ENCODE data around the gene MEGF8. TPM values are rescaled to one million over a fixed set of nuclear protein-coding genes. Genes with fewer than 3 reads are reported as not detected.

Gene MEGF8
- total RNA-seq, 1 experiment from 2014 or later = 7.8 TPM

DNA sequence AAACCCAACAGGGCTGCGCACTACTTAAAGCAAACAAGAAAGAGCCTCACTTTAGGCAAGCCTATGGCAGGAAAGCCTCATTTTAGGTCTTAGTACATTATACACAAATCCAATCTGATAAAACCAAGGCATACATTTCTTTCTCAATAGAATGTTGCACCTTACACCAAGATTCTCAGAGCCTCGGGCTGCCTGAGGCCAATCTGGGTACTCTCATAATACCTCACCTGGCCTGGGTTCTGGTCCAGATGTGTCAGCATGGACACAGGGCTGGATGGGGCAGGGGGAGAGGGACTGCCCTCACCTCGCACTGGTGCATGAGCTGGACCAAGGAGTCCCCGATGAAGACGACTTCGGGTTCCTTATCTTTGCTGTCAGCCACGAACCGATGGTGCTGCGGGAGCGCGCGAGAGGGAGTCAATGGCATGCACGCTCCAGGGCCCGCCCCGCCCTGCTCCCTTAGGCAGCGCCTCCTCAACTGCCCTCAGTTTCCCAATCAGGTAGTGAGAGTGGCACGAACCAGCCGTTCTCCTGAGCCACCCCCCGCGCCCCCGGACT is 23.7 kb upstream of the MEGF8 start, which contains the start of gene PRR19:
Gene PRR19 (plus strand): TSS at position 487 of the 558 bp plus-strand sequence. CDS start 7,453 bp downstream, outside the sequence.
- no peak for DNase-seq (ENCODE audit: extremely low read depth, low read depth)

DNA sequence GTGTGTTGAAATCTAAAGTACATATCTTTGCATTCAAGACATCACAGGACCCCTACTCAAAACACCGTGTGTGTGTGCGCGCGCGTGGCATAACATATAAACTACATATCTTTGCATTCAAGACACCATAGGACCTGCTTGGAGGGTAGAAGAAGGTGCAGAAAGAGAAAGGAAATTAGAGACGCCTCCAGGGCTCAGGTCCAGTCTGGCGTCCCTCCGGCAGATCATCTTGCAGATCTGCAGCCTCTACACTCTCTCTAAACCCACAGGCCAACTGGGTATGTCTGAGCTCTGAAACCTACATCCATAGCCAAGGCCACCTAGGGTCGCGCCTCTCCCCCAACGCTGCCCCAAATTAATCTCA is 22.4 kb upstream of the MEGF8 start:
- no peak for DNase-seq (ENCODE audit: extremely low read depth, low read depth)

DNA sequence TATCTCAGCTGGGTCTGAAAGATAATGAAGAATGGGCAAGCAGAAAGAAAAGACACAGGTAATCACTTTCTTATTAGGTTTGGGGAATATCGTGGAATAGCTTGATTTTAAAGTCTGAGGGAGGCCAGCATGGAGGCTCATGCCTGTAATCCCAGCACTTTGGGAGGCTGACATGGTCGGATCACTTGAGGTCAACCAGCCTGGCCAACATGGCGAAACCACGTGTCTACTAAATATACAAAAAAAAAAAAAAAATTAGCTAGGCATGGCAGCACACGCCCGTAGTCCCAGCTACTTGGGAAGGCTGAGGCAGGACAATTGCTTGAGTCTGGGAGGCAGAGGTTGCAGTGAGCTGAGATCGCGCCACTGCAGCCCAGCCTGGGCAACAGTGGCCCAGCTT is 21.6 kb upstream of the MEGF8 start:
- DNase-seq (ENCODE audit: extremely low read depth, low read depth) = no peak

DNA sequence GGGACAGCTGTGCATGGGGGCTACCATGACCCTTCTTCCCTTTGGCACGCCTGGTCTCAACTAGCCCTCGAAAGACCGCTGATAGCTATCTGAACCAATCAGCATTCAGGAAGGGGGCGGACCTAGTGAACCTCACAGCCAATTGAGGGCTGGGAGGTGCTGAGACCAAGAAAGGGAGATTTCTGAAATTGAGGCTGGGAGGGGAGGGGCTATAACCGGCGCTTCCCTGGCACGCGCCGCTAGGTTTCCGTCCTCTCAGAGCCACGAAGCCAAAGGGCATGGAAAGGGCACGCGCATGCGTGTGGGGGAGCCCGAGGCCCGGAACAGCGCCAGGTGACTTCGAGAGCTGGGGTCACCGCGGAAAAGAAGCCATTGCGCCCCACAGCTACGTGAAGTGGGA is 18.8 kb upstream of the MEGF8 start:
- DNase-seq (ENCODE audit: extremely low read depth, low read depth) = no peak

DNA sequence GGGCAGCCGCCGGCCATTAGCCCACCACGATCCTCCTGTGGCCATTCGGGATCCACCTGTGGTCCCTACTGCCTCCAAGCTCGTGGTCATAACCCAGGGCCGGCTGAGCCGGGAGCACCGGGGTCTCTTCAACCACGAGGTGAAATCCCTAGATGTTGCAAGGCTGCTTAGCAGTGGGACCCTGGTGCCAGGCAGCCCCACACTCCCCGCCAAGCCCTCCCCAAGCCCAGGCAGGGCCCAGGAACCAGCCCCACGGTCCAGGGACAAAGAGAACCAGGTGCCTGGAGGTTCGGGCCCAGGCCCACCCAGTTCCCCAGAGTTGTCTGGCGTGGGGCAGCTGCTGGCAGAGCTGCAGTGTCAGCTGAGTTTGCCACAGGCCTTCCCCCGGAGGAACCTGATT is 15.7 kb upstream of the MEGF8 start:
- no peak for DNase-seq (ENCODE audit: extremely low read depth, low read depth)

DNA sequence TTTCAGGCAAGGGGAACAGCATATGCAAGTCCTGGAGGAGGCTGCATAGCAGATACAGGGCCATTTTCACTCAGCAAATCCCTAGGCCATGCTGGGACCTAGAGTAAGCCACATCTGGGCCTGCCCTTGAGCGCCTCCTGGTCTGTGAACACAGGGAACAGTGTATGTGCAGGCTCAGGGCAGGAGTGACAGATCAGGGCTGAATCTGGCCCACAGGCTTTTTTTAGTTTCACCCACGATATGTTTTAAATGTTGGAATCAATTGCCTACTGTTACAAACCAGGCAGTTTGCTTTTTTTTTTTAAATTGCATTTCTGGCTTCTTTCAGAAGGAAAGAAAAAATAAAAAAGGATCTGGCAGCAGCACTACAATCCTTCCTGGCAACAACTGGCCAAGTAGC is 13.8 kb upstream of the MEGF8 start:
- DNase-seq (ENCODE audit: extremely low read depth, low read depth) = no peak

DNA sequence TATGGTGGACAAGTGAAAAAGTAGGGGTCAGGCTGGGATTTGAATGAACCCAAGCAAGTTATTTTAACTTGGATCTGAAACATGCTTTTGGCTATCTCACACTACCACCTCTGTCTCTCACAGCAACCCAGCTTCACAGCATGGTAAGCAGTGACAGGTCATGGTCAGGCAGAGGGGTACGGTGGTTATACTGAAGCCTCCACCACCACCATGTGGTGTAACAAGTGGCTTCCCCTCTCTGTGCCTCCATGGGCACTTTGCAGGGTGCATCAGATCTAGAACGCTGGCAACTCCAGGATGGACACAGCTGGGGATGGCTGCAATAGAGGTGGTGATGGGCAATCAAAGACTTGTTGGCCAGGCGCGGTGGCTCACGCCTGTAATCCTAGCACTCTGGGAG is 13.1 kb upstream of the MEGF8 start:
- no peak for DNase-seq (ENCODE audit: extremely low read depth, low read depth)

DNA sequence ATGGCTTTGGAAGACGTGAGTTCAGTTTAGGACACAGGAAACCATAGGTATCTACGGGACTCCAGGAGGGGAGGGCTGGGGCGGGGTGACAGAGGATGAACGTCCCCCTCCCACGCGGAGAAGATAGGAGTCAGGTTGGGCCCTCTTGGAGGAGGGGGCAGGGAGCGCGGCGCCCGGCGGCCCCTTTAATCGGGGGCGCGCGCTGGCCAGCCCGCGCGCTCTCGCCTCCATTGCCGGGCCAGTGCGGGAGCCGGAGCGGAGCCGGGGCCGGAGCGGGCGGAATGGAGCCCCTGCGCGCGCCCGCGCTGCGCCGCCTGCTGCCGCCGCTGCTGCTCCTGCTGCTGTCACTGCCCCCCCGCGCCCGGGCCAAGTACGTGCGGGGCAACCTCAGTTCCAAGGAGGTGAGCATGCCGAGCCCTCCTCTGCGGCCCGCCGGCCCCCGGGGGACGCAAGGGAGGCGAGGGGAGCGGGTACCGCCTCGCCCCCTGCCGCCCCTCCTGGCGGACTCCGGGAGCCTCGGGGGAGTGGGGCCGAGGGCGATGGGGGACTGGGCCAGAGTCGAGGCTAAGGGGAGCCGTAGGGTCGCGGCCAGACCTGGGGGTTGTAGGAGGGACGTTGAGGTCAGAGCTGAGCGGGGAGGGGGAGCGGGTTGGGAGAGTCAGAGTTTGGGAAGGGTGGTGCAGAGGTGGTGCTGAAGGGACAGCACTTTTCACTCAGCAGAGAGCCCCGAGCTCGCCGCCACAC is 12.2 kb upstream of the MEGF8 start, which contains the start of gene TMEM145:
Gene TMEM145 (plus strand): TSS at position 214 of the 744 bp plus-strand sequence. CDS start 68 bp downstream, at position 282.
- DNase-seq (ENCODE audit: extremely low read depth, low read depth) = no peak

DNA sequence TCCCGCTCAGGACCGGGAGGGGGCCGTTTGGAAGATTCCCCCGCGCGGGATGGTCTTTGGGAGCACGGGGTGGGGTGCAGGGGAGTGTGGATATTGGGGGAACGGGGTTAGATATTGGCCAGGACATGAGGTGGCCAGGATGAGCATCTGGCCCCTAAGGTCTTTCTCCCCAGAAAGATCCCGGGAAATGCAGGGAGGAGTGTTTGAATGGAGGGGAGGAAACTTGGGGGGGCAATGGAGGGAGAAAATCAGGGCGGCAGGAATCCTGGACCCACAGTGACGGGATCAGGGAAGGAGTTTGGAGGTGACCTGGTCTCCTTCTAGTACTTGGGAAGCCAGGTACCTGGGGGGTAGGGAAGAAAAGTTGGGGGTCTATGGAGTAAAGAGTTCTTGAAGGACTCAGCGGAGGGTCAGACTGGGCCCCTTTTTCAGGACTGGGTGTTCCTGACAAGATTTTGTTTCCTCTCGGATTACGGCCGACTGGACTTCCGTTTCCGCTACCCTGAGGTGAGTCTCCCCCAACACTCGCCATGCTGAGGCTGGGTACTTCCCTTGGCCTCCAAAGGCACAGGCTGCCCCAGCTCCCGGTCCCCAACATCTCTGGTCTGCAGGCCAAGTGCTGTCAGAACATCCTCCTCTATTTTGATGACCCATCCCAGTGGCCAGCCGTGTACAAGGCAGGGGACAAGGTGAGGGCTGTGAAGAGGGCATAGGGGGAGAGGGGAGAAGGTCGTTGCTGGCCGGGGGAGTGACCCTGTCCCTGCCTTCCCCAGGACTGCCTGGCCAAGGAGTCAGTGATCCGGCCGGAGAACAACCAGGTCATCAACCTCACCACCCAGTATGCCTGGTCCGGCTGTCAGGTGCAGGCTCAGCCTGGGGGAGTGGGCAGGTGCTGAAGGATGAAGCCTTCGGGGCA is 11.3 kb upstream of the MEGF8 start:
- no peak for DNase-seq (ENCODE audit: extremely low read depth, low read depth)

DNA sequence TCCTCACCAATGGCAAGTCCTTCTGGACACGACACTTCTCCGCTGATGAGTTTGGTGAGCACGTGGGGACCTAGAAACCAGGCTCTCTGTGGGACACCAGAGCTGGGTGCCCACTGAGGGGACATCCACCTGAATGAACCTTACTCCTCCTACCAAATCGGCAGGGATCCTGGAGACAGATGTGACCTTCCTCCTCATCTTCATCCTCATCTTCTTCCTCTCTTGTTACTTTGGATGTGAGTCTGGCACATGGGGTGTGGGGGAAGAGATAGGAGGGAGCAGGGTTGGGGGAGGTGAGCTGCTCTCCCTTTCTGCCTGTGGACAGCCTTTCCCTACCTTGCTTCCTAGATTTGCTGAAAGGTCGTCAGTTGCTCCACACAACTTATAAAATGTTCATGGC is 10.4 kb upstream of the MEGF8 start:
- DNase-seq (ENCODE audit: extremely low read depth, low read depth) = no peak

DNA sequence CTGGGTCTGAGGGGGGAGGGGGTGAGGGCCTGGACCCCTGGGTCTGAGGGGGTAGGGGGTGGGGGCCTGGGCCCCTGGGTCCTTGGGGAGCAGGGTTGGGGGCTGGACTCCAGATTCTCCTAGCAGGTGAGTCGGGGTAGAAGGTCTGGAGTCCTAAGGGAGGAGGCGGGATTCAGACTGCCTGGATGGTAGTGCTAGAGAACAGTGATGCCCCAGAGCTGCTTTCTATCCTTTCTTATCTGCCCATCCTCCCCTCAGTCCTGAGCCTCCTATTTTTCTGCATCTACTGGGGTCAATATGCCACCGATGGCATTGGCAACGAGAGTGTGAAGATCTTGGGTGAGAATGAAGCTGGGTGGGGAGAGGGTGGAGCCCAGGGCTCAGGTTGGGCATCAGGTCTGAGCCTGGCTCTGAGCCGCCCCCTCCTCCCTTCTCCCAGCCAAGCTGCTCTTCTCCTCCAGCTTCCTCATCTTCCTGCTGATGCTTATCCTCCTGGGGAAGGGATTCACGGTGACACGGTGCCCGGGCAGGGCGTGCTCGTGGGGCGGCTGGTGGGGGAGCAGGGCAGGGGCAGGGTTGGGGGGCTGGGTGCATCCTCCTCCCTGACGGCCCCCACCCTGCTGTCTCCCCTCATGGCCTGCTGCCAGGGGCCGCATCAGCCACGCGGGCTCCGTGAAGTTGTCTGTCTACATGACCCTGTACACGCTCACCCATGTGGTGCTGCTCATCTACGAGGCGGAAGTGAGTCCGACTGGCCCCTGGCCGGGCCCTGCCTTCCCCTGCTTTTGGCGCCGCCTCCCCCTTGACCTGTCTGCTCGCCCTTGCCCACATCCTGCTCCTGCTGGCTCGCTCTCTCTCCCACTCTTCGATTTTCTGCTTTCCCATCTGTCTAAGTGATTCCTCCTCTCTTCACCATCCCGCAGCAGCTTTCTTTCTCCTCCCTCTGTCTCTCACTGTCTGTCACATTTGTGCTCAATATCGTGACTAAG is 8.9 kb upstream of the MEGF8 start:
- no peak for DNase-seq (ENCODE audit: extremely low read depth, low read depth)

DNA sequence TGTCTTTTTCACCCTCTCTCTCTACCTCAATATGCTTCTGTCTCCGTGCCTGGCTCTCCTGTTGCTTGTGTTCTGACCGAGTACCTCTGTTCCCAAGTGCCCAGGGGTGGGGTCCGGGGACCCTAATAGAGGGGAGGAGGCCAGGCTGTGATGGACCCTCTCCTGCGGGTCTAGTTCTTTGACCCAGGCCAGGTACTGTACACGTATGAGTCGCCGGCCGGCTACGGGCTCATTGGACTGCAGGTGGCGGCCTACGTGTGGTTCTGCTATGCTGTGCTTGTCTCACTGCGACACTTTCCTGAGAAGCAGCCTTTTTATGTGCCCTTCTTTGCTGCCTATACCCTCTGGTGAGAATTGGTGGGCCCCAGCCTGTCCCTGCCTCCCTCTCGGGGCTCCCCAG is 7.9 kb upstream of the MEGF8 start:
- DNase-seq (ENCODE audit: extremely low read depth, low read depth) = no peak

DNA sequence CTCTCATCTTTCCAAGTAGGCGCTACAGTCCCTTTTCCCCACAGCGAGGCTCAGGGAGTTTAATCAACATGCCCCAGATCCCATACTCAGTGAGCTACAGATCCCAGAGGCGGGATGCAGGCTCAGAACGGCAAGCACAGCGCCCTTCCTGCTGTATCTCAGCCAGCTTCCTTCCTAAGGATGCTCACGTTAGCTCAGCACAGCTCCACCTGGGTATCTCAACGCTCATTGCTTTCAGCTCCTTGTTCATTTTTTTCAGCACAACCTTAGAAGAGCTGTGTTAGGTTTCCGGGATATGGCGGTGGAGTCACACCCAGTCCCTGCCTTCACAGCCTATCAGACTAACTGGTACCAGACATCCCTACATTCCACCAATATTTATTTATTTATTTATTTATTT is 3.1 kb upstream of the MEGF8 start:
- DNase-seq (ENCODE audit: extremely low read depth, low read depth) = no peak

DNA sequence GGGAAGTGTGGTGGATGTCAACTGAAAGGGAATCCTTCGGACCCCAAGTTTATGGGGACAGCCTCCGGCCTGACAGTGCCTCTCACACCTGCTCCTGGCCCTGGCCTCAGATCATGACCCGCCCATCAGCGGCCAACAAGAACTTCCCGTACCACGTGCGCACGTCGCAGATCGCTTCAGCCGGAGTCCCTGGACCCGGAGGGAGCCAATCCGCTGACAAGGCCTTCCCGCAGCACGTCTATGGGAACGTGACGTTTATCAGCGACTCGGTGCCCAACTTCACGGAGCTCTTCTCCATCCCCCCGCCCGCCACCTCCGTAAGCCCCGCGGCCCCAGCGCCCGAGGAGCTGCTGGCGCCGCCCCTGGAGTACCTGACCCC is 2.0 kb upstream of the MEGF8 start:
- DNase-seq (ENCODE audit: extremely low read depth, low read depth) = no peak

DNA sequence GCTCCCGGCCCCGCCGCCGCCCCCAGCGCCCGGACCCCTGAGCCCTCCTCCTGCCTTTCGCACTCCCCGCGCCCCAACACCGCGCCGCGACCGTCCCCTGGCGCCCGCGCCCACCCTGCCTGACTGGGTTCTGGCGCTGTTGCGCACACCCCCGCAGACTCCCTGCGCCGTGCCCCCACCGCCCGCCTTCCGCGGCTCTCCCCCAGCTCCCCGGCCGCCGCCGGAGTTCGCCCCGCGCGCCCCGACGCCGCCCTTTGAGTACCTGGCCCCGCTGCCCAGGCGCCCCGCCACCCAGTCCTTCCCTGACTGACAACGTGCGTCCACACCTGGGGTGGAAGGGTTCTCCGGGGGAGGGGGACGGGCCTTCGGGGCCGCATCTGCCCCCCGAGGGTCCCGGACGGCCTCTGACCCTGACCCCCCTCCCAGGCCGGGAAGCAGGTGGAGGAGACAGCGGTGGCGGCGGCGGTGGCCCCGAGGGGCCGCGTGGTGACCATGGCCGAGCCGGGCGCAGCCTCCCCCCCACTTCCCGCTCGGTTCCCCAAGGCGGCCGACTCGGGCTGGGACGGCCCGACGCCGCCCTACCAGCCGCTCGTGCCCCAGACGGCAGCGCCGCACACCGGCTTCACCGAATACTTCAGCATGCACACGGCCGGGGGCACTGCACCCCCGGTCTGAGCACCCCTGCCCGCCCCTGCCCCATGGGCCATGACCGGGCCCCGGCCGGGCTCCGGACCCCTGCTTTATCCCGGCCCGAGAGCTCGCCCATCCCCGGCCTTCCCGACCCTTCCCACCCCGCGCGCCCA is 1.4 kb upstream of the MEGF8 start:
- no peak for DNase-seq (ENCODE audit: extremely low read depth, low read depth)

DNA sequence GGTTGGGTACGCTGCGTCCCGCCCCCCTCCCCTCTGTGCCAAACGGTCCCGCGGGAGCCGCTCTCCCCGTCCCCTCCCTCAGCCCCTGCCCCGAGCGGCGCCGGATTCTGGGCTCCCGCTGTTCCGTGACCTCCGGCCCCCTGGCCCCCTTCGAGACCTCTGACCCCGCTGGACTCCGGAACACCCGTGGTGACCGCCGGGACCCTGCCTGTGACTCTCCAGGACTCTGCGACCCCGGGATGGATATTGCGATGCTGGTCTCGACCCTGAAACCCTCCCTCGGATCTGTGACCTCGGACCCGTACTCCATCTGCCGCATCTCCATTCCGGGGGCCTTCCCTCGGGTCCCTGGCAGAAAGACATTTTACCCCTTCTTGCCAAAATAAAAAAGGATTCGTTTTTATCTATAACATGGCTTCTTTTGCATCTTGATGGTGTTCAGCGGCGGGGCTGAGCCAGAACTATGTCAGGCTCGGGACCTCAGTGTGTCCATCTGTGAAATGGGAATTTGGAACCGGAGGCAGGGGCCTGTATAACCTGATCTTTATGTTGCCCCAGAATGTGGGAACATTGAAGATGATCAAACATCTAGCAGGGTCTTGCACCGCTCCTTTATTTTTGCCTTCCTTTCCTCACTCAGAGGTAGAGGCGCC is 654 bp upstream of the MEGF8 start:
- no peak for DNase-seq (ENCODE audit: extremely low read depth, low read depth)

DNA sequence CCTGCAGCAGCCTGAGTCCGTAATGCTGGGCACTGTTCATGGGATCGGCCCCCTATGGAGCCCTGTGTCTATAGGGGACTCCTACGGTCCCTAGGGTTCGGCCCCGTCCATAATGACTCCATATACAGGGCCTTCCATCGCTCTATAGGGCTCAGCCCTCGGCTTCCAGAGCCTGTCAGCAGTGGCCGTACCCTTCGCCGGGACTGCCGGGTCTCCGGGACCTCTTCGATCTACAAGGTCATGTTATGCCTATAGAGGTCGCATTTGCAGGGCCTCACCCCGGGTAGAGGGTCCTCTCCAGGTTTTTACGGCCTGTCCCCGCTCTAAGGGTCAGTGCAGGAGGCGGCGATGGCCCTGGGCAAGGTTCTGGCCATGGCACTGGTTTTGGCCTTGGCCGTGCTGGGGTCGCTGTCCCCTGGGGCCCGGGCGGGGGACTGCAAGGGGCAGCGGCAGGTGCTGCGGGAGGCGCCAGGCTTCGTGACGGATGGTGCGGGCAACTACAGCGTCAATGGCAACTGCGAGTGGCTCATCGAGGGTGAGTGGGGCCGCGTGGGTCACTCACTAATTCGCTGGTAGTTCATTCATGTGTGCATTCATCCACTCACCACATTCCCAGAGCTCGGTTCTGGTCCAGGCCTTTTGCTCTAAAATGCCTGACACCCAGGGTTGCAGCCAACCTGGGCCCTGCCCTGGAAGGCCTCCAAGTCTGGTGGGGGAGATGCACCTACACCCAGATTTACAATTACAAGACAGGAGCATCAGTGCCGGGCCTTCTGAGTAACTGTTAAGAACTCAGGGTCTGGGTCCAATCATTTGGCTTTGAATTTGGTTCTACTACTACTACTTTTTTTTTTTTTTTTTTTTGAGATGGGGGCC is 699 bp downstream of the MEGF8 start:
- DNase-seq (ENCODE audit: extremely low read depth, low read depth) = no peak

DNA sequence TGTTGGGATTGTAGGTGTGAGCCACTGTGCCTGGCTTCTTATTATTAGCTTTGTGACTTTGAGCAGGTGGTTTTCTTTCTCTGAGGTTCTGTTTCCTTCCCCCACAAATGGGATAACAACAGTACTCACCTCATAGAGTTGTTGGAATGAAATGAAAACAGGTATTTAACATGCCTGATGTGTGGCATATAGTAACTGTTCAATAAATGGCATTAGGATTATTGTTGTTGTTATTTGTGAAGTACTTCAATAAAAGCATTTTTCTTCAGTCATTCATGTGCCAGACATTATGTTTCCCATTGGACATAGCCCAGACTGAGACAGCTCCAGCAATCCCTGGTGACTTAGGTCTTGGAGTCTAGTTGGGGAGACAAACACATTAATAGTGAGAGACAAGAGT is 1.5 kb downstream of the MEGF8 start:
- no peak for DNase-seq (ENCODE audit: extremely low read depth, low read depth)

Measured in NCI-H460 (cell line).